HuH-7.5 (cell line): ENCODE measurements around the gene TMEM53.
"Not testable (repeated sequence)": the region's sequence is repeated elsewhere in the genome, so short reads cannot be mapped to it uniquely, and the experiment has no call there.

Experiments used
- DNase-seq: peaks from one replicate; pipeline ENCODE4 v3.0.0; 2011; ENCODE audit warnings: low spot score

Gene TMEM53

DNA sequence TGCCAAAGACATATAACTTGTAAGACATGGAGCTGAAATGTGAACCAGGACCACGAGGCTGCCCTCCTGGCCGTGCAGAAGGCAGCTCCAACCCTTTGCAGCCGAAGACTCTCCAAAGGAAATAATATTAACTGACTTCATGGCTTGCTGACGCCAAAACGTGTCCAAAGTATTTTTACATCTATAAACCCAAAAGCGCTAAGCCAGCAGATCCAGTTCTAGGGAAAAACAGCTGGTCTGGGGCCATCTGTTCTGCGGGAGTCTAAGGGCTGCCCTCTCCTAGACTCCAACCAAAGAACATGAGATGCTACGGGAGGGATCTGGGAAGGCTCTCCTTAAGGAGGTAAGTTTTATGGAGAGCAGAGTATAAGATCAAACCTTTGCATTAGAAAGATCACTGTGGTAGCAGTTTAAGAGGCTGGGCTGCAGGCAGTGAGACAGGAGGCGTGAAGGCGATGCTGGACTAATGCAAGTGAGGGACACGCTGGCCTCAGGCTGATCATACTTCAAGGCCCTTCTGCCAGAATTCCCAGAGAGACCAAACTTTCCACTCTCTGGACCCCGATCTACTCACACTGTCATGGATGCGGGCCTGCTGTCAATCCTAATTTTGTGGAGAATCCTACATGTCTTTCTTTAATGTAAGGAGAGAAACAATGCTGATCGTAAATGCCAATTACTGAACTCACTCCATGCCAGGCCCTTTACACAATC, 1.2 kb downstream of the TMEM53 start:
- DNase-seq: no peak

DNA sequence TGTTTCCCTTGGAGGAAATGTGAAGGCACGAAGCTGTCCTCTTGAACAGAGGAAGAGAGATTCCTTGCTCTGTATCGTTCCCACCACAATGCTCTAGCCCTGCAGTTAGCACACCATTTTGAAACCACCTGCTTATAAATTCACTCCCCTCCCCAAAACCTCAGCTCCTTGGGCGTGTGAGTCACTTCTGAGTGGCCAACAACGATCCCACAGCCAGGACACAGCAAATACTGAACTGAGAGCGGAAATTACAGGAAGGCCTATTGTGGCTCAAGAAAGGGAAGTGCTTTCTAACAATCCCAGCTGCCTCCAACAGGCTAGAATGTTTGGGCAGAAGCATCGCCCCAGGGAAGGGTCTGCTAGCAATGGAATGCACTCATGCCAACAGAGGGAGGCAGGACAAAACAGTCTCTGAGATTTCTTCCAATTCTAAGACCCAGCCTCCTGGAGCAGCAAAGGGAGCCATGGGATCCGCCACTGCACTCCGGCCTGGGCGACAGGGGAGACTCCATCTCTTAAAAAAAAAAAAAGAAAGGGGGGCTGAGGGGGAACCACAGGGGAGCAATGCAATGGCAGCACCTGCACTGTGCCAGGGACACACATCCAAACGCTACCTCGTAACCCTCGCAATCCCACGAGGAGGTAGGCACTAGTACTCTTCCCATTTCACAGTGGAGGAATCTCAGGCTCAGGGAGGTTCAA, 1.9 kb downstream of the TMEM53 start:
- DNase-seq: no peak

DNA sequence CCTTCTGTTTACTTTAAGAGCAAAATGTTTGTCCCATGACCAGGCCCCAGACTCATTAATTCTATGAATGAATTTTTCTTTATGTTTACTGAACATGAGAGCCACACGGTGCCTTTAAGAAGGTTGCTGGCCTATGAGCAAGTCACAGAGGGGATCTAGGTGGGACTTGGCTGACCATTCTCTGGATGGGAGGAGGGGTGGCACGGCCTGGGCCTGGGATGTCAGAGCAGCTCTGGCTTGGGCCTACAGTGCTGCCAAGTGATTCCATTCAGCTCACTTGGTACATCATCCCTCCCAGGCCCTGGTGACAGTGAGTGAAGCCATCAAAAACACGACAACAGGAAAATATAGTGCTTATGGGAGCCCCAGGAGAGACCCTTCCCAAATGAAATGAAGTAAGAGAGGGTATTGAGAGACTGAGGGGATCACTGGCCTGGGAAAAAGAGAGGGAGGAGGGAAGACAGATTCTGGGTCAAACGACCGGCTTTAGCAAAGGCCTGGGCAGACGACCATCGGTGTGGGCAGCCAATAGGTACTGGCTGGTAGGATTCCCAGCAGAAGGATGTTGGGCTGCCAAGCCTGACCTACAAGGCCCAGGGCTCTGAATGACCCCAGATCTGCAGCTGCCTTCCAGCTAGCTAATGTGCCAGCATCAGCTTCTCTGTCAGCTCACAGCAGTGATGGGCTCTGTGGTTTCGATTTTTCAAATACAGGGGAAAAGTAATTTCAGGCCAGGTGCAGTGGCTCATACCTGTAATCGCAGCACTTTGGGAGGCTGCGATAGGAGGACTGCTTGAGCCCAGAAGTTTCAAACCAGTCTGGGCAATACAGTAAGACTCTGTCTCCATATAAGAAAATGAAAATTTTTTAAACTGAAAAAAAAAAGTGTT, 3.3 kb downstream of the TMEM53 start:
- no peak for DNase-seq

DNA sequence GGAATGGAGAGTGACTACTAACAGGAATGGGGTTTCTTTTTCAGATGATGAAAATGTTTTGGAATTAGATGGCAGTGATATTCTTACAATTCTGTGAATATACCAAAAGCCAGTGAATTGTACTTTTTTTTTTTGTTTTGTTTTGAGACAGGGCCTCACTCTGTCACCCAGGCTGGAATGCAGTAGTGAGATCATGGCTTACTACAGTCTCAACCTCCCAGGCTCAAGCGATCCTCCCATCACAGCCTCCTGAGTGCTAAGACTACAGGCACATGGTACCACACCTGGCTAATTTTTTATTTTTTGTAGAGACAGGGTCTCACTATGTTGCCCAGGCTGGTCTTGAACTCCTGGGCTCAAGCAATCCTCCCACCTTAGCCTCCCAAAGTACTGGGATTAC, 7.6 kb downstream of the TMEM53 start:
- not testable (repeated sequence) for DNase-seq

DNA sequence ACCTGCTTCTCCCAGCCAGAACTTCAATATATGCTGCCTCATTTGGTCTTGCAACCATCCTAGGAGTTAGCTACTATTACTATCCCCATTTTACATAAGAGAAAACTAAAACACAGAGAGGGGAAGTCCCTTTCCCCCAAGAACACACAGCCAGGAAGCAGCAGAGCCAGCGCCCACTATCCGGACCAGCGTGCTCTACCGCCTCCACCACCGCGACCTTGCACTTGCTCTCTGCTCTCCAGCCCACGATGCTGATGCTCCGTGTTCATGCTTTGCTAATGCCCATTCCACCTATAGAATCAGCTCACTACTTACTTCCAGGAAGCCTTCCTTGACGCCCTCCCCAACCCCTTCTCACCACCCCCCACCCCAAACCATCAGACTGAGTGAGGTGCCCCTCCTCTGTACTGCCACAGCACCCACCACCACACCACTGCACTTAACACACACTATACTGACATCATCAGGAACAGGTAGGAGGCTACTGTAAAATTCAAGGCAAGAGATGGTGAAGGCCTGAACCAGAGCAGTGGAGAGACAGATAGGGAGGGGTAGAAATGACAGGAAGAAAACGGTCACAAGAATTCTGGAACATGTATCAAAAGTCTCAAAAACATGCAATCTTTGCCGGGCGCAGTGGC, 9.4 kb downstream of the TMEM53 start:
- DNase-seq: no peak

DNA sequence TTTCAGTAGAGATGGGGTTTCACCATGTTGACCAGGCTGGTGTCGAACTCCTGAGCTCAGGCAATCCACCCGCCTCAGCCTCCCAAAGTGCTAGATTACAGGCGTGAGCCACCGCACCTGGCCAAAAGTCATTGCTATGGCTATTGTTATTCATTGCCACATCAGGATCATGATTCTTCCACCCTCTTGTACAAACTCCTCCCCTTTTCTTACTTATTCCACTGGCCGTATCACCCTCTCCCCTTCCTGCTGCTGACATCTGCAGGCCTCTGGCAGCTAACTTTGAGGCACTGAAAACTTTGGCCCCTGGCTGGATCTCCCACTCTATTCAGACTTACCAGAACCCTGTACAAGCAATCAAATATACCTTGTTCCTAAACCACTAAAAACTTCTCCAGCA, 10.9 kb downstream of the TMEM53 start:
- DNase-seq: no peak

DNA sequence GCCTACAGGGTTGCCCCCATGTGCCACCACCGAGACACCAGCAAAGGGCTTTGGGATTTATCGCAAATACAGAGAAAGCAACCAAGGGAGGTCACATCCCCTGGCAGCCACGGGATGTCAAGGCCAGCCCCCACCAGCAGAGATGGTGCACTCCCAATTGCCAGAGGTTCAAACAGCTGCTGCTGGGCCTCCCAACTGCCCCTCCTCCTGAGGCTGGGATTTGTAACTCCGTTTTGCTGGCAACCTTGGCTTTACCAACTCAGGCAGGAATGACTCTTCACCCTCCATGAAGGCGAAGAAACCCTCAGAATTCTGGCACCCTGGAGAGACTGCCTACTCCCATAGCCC, 11.6 kb downstream of the TMEM53 start:
- no peak for DNase-seq

DNA sequence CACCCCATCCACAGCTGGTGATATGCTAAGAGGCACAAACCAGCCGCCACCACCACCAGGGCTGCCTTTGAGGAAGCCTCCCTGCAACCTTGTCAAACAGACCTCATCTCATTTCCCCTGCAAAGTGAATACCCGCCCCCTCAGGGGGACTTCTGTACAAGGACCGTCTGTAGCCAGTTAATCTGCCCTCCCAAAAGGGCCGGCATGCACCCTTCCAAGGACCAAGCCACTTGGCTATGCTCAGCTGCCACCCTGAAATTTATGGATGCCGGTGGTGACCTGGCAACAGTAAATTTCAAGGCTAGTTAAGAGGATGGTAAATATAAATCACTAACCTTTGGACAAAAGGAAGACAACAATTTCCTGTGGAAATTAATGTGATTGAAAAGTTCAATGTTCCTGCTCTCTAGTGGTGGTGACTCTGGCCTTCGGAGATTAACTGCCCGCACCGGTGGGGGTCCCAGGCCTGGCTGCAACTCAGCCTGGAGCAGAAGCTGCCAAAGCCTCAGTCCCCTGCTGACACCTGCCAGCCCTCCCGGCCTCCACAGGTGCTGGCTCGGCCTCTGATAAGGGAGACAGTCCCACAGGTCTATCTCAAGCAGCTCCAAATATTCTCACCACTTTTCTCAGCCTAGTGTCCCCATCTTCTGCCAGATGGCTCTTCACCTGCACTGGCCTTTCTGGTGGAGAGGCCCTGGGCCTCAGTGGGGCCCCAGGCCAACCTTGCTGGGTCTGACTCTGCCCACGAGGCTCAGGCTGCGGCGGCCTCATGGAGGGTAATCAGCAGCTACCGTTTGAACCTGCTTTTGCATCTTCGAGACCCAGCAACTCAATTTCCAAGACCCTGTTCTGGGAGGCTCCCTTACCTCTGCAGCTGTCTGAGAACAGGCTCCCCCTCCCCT, 12.2 kb downstream of the TMEM53 start:
- no peak for DNase-seq

DNA sequence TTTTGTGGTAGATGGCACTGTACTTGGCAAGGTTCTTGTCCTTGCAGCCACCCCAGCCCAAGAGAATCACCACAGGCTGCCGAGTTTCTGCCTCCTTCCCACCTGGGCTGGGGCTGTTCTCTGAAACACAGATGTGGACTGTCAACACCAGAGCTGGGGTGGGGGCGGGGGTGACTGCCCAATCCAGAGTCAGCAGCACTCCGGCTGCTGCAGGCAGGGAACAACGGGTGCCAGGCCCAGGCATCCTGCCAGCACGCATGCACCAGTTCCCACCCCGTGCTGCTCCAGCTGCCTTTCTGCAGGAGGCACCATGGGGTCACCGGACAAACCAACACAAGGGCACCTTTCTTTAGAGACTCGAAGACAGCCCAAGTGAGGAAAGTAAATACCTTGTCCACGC, 14.1 kb downstream of the TMEM53 start:
- DNase-seq: no peak

DNA sequence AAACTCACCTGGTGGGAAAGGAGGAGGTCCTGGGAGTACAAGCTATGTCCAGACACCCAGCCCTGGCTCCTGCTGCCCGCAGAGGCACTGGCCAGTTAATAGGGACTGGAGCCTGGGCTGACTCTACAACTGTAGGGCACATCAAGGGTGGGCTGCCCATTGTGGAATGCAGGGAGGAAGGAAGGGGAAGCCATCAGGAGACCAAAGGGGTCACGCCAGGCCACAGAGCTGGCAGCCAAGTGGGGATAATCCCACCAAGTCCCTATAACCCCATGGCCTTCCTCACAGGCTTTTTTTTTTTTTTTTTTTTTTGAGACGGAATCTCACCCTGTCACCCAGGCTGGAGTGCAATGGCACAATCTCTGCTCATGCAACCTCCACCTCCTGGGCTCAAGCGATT, 14.7 kb downstream of the TMEM53 start:
- no peak for DNase-seq

DNA sequence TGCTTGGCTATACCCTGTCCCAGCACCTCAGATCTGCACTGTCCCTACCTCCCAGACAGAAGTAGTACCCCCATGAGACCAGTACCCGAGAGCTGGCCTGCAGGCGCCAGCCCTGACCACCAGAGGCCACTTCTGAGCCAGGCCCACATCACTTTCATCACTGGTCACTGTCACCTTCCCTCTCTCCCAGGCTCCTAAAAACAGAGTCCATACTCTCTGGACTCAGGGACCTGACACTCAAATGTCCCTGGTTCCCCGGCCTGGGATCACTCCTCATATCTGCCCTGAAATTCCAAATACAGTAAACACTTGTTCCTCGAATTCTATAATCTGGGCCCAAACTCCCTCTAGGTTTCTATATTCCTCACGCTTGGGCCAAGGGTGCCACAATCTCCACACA, 18.7 kb downstream of the TMEM53 start:
- DNase-seq: peak; percentile 60

DNA sequence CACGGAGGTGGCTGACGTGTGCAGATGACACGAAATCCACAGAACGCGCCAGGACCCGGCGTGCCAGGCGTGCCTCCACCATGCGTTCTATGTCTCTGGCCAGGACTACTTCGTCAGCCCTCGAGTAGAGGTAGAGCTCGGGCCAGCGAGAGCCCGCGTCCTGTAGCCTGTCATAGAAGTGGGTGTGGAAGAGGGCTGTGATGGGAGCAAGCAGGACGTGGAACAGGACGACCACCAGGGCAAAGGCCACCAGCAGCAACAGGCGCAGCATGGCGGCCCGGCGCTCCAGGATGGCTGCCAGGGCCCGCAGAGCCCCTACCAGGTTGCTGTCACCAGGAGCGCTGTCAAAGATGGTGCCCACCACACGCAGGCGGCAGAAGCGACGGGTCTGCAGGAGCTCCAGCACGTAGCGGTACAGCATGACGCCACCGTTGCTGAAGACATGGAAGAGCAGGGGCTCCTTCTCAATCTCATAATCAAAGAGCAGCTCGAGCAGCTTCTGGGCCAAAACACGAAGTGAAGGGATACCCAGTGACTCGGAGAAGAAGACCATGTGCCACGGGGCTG, 19.6 kb downstream of the TMEM53 start:
- no peak for DNase-seq

DNA sequence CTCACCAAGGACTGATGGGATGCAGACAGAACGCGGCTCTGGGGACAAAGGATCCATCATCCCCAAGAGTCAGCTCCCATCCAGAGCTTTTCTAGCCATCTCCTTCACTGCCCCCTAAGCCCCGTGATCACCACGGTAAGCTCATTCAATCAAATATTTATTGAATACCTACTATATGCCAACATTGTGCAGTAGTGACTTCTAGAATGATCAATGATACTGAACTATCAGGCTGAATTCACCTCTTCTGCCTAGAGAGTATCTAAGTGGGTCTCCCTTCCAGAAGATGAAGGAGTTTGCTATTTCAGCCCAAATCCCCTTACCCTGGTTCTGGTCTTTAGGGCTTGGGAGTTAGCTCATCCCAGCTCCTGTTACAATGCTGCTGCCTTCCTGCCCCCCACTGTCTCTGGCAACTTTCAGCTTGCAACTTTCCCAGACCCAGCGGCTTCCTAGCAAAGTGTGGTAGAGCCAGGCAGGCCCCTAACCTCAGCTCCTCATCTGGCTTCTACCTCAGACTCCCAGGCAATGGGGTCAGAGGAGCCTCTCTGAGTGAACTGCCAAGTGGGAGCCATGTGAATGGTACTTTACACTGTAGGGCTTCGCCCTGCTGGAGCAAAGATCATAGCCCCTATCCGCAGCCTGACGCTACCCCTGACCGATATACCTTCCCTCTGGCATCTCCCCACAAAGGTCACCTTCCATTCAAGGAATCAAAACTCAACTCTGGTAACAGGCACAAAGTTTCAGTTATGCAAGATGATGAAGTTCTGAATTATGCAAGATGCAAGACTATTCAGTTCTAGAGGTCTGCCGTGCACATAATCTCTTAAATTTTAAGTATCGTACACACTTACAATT, 20.9 kb downstream of the TMEM53 start:
- DNase-seq: no peak

DNA sequence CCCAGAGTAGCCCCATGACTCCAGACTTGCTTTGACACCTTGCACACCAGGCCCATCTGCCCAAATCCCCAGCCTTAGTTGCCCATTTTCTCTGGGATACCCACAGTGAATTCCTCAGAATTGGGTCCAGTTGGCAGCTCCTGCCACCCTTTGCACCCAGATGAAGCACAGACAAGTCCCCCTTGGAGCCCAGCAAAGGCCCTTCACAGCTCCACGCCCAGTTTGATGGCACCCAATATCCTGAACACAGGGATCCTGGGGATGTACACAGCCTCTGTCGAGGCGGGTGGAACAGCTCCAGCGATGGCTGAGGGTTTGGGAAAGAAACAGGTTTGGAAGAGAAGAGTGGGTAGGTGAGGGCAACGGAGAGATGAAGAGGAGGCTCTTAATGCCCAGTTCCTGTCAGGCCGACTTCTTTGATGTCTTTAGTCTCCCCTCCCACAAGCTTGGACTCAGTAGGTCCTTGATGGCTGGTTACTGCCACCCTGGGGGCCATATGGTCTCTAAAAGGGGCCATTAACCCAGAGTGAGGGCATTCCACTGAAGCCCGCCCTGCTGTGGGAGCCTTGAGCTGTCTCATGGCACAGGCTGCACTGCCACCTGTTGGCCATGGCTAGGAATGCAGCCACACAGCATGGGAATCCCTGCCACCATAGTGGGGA, 21.7 kb downstream of the TMEM53 start:
- DNase-seq: peak; percentile 91

DNA sequence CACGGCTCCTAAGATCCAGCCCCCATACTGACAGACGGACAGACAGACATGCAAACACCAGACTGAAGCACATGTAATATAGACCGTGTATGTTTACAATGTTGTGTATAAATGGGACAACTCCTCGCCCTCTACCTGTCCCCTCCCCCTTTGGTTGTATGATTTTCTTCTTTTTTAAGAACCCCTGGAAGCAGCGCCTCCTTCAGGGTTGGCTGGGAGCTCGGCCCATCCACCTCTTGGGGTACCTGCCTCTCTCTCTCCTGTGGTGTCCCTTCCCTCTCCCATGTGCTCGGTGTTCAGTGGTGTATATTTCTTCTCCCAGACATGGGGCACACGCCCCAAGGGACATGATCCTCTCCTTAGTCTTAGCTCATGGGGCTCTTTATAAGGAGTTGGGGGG, 23.2 kb downstream of the TMEM53 start:
- no peak for DNase-seq

DNA sequence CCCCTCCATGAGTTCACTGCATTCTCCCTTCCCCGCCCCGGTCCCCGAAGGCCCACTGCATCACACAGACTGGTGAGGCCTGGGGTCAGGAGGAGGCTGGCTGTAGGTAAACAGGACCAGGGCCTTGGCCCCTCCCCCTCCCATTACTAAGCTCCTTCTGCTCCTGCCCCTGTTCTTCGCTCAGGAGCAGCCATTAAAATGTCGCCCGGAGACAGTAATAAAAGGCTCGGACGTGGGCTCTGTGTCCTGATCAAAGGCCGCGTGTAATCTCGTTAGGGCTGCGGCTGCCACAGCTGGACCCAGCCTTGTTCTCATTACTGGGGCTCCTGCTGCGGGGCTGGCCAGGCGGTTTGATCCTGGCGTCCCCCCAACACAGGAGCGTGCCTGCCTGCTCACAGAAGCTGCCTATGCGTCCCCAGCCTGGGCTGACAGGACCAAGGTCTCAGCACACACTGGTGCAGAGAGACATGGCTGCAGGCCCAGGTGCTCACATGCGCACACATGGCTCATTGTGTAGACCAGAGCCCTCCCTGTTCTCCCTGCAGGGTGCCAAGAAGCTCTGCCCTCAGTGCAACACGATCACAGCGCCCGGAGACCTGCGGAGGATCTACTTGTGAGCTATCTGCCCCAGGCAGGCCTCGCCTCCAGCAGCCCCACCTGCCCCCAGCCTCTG, 24.0 kb downstream of the TMEM53 start:
- DNase-seq: no peak

DNA sequence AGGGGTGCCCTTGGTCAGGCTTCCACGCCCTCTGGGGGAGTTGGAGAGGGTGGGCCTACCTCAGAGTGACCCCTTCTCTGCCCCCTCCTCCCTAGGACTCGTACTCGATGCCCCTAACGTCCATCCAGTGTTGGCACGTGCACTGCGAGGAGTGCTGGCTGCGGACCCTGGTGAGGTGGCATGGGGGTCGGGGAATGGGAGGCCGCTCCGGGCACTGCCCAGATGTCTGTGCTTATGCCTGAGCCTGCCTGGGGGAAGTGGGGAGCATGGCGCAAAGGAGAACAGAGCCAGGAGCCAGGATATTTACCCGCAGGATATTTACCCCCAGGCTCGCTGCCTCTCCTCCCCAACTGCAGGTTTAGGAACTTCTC, 24.5 kb downstream of the TMEM53 start:
- no peak for DNase-seq

DNA sequence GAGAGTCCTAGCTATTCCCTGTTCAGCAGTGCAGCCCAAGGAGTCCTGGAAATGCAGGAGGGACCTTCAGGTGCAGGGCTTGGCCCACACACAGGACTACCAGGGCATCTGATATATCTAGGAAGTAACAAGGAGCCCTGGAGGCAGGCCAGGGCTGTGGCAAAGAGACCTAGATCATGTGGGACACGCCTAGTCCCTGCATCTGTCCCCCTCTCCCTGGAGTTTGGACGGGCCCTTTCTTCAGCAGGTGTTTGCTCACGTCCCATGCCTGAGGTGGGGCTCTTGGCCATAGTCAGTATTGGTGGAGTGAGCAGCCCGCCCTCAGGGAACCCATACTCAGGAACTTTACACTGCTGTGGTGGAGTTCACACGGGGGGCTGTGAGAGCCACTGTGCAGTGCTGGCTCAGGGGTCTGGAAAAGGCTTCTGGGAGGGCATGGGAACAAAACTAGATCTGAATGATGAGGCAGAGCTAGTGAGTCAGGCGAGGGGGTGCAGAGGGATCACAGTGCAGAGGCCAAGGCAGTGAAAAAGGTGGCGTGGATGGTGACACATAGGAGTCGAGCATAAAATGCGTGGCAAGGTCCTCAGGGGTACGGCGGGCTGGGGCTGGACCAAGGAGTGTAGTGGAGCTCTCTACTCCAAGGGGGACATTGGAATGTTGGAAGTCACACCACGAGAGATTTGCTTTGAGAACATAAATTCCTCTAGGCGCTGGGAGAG, 25.6 kb downstream of the TMEM53 start:
- no peak for DNase-seq
